Panc1 (cell line): ENCODE data around the gene ZDHHC14. TPM values are rescaled to one million over a fixed set of nuclear protein-coding genes. Genes with fewer than 3 reads are reported as not detected.

Experiments used
- ATAC-seq: fragments of 200-7000 bp; cut with Tn5 transposase; 2 replicates; pipeline ENCODE4 v1.9.1; 2020; ENCODE audit warnings: mild to moderate bottlenecking, moderate library complexity
- BruUV-seq: library from RNA; stranded (reverse); fragments of 400-500 nt; replicated peaks from 2 replicates; lab custom pipeline; 2021; lab: Mats Ljungman, UMichigan
- CTCF ChIA-PET: fragments of 300-600 bp; sonication (Branson Sonifier 250); formaldehyde crosslinking; loops from one replicate; lab custom pipeline; 2022; ENCODE audit warnings: antibody characterized with exemption; lab: Charles Lee
- POLR2A ChIA-PET: fragments of 300-600 bp; sonication (Branson Sonifier 250); formaldehyde crosslinking; loops from one replicate; lab custom pipeline; 2022; ENCODE audit warnings: antibody characterized with exemption; lab: Charles Lee
- DNase-seq: peaks from one replicate; pipeline ENCODE4 v3.0.0-alpha.2; 2010; ENCODE audit warnings: low read depth, low spot score
- H3K27ac ChIP-seq: 2 replicates; pipeline ENCODE4 v1.5.1; 2011; ENCODE audit warnings: mild to moderate bottlenecking, low read length, inconsistent platforms
- H3K27me3 ChIP-seq: fragments of 200-500 bp; sonication (Bioruptor generic); 2 replicates; pipeline ENCODE4 v1.6.0; 2014; ENCODE audit warnings: low read length, inconsistent platforms; ENCODE audit not compliant: control insufficient read depth, insufficient read depth
- H3K36me3 ChIP-seq: fragments of 200-500 bp; sonication (Bioruptor generic); 2 replicates; pipeline ENCODE4 v1.5.1; 2014; ENCODE audit warnings: inconsistent platforms, mild to moderate bottlenecking, low read length, moderate library complexity; ENCODE audit not compliant: control insufficient read depth, insufficient read depth
- H3K4me1 ChIP-seq: 2 replicates; pipeline ENCODE4 v1.5.1; 2011; ENCODE audit warnings: inconsistent platforms, mild to moderate bottlenecking, low read length, moderate library complexity; ENCODE audit not compliant: control insufficient read depth, insufficient read depth
- H3K4me3 ChIP-seq, 2 experiments: 2 replicates each; pipeline ENCODE4 v1.5.1; 2011 to 2012; ENCODE audit warnings: low read depth in 2 of 2, low read length in 2 of 2, mild to moderate bottlenecking in 2 of 2, inconsistent platforms in 1 of 2, moderate library complexity in 1 of 2
- H3K9me3 ChIP-seq: fragments of 200-500 bp; sonication (Bioruptor generic); 2 replicates; pipeline ENCODE4 v1.5.1; 2014; ENCODE audit warnings: low read depth, mild to moderate bottlenecking, inconsistent platforms, low read length, moderate library complexity; ENCODE audit not compliant: control insufficient read depth, insufficient read depth
- POLR2AphosphoS5 ChIP-seq: IDR thresholded peaks from 2 replicates; pipeline ENCODE4 v1.6.1; 2012; ENCODE audit warnings: mild to moderate bottlenecking, low read depth, low read length, moderate library complexity
- SIN3A ChIP-seq: IDR thresholded peaks from 2 replicates; pipeline ENCODE4 v1.6.1; 2012; ENCODE audit warnings: low read depth, mild to moderate bottlenecking, low read length, moderate library complexity, borderline replicate concordance; ENCODE audit not compliant: insufficient read depth
- TCF7L2 ChIP-seq: IDR thresholded peaks from 2 replicates; pipeline ENCODE4 v1.6.1; 2011; ENCODE audit warnings: mild to moderate bottlenecking, low read depth, low read length, inconsistent platforms
- in situ Hi-C: cut with HindIII; loops from 2 replicates; pipeline ENCODE4 v1.10.0; 2016; ENCODE audit warnings: low sequenced_read_pairs, low pct_unique_long_range_greater_than_20kb
- intact Hi-C: fragments of 100-400 bp; cut with micrococcal nuclease; formaldehyde crosslinking; loops from one replicate; pipeline ENCODE4 v1.10.0; 2022; ENCODE audit not compliant: unreplicated experiment
- total RNA-seq: library from RNA; stranded (reverse); gene quantifications from one replicate; pipeline ENCODE4 v1.2.1, GENCODE V29; 2021; ENCODE audit not compliant: unreplicated experiment
- TF ChIP-seq, protein P1 (sequence below): fragments of 450-650 bp; IDR thresholded peaks from 2 replicates; pipeline ENCODE4 v1.5.1; 2017; ENCODE audit warnings: mild to moderate bottlenecking
- TF ChIP-seq, protein P2 (sequence below), 2 experiments: IDR thresholded peaks; 2 replicates each; pipeline ENCODE4 v1.6.1; 2011 to 2012; ENCODE audit warnings: low read depth in 2 of 2, control low read depth in 1 of 2, low read length in 1 of 2, mild to moderate bottlenecking in 1 of 2, moderate library complexity in 1 of 2; ENCODE audit not compliant: insufficient read depth in 1 of 2

The ZDHHC14 gene
- total RNA-seq, 1 experiment from 2014 or later = 19.9 TPM

DNA sequence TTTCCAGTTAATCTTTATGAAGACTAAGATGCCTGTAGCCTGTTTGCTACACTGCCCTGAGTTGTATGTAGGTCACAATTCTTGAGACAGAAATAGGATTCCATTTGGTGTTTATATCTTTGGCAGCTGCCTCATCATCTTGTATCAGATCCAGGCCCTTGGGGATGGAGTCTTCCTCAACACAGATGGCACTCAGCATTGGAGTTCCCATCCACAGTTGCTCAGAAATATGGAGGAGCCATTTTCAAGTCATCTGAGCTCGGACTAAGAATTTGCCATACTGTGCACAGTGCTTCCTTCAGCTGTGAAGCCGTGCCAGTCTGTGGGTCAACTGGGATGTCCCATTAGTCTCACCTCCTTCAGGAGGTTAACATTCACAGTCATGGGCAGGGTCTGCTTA lies 156.6 kb downstream of the ZDHHC14 start:
- ATAC-seq (no peak), DNase-seq (no peak)
- ChIA-PET CTCF (no interaction called here), POLR2A (no interaction called here)
- BruUV-seq = no TSS peak
- H3K4me3 ChIP-seq = no peak overlapping the region
- TF ChIP-seq SIN3A (no peak), POLR2AphosphoS5 (no peak)
- intact Hi-C loops = no loop called here
- peaks cover 28% of the 10 kb centered on the region for H3K4me1 ChIP-seq
- H3K9me3 ChIP-seq = no peaks in the 10 kb centered on the region
- in situ Hi-C loops = no loop called here
- no peak overlapping the region for H3K27ac ChIP-seq
- no peaks in the 10 kb centered on the region for H3K36me3 ChIP-seq
- H3K27me3 ChIP-seq = no peaks in the 10 kb centered on the region

DNA sequence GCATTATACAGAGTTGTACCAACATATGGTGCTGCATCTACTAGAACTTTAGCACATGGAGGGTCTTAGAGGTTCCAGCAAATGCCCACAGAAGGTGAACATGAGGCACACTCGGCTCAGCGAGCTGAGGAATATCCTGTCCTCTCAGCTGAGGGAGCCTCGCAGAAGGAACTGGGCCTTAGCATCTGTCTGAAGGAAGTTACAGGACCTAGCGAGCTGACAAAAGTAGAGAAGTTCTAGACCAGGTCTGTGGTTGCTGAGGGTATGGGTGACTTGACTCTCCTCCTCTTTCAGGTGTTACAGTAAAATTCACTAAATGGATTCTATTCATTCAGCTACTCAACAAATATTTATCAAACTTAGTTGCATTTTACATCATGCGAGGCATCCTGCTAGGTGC lies 157.2 kb downstream of the ZDHHC14 start:
- no peaks in the 10 kb centered on the region for H3K27me3 ChIP-seq
- no peak for TF ChIP-seq POLR2AphosphoS5
- TF ChIP-seq, protein P1, sequence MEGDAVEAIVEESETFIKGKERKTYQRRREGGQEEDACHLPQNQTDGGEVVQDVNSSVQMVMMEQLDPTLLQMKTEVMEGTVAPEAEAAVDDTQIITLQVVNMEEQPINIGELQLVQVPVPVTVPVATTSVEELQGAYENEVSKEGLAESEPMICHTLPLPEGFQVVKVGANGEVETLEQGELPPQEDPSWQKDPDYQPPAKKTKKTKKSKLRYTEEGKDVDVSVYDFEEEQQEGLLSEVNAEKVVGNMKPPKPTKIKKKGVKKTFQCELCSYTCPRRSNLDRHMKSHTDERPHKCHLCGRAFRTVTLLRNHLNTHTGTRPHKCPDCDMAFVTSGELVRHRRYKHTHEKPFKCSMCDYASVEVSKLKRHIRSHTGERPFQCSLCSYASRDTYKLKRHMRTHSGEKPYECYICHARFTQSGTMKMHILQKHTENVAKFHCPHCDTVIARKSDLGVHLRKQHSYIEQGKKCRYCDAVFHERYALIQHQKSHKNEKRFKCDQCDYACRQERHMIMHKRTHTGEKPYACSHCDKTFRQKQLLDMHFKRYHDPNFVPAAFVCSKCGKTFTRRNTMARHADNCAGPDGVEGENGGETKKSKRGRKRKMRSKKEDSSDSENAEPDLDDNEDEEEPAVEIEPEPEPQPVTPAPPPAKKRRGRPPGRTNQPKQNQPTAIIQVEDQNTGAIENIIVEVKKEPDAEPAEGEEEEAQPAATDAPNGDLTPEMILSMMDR = no peak
- TF ChIP-seq, protein P2, sequence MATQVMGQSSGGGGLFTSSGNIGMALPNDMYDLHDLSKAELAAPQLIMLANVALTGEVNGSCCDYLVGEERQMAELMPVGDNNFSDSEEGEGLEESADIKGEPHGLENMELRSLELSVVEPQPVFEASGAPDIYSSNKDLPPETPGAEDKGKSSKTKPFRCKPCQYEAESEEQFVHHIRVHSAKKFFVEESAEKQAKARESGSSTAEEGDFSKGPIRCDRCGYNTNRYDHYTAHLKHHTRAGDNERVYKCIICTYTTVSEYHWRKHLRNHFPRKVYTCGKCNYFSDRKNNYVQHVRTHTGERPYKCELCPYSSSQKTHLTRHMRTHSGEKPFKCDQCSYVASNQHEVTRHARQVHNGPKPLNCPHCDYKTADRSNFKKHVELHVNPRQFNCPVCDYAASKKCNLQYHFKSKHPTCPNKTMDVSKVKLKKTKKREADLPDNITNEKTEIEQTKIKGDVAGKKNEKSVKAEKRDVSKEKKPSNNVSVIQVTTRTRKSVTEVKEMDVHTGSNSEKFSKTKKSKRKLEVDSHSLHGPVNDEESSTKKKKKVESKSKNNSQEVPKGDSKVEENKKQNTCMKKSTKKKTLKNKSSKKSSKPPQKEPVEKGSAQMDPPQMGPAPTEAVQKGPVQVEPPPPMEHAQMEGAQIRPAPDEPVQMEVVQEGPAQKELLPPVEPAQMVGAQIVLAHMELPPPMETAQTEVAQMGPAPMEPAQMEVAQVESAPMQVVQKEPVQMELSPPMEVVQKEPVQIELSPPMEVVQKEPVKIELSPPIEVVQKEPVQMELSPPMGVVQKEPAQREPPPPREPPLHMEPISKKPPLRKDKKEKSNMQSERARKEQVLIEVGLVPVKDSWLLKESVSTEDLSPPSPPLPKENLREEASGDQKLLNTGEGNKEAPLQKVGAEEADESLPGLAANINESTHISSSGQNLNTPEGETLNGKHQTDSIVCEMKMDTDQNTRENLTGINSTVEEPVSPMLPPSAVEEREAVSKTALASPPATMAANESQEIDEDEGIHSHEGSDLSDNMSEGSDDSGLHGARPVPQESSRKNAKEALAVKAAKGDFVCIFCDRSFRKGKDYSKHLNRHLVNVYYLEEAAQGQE (IDR thresholded peaks at IDR 0.05; ENCODE audit: insufficient read depth in 1 of 2, low read depth in 2 of 2, low read length in 1 of 2) = no peak
- no peak for TF ChIP-seq SIN3A
- no peak for TF ChIP-seq TCF7L2
- ChIA-PET CTCF (no interaction called here), POLR2A (no interaction called here)
- no TSS peak for BruUV-seq
- no peak overlapping the region for H3K4me3 ChIP-seq
- no peaks in the 10 kb centered on the region for H3K9me3 ChIP-seq
- in situ Hi-C loops = no loop called here
- intact Hi-C loops = no loop called here
- H3K4me1 ChIP-seq = peaks cover 24% of the 10 kb centered on the region
- no peak for DNase-seq
- H3K27ac ChIP-seq = no peak overlapping the region; the same call in 1 of the 2 replicates
- no peaks in the 10 kb centered on the region for H3K36me3 ChIP-seq
- no peak for ATAC-seq

DNA sequence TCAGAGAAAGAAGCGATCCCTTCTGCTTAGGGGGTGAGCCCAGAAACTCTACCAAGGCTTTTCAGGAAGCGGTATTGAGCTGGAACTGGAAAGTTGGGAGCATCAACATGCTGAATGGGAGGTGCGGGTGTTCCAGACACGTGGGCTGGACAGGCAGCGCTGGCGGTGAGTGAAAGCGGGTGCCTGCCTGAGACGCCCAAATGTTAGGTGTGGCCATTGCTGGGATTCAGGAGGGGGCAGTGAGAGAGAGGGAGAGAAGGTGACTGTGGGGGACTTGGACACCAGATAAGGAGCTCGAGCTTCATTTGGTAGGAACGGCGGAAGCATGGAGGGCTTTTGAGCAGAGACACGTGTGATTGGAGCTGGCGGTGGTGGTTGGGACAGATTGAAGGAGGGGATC lies 157.7 kb downstream of the ZDHHC14 start:
- Histone ChIP-seq H3K4me3 (no peak overlapping the region), H3K27ac (no peak overlapping the region), H3K4me1 (peaks cover 22% of the 10 kb centered on the region), H3K9me3 (no peaks in the 10 kb centered on the region), H3K36me3 (no peaks in the 10 kb centered on the region), H3K27me3 (no peaks in the 10 kb centered on the region)
- TF ChIP-seq POLR2AphosphoS5 = no peak
- TF ChIP-seq SIN3A = no peak
- TF ChIP-seq, protein P2 (IDR thresholded peaks at IDR 0.05; ENCODE audit: insufficient read depth in 1 of 2, low read depth in 2 of 2, low read length in 1 of 2) = no peak
- TF ChIP-seq, protein P1 = no peak
- no peak for TF ChIP-seq TCF7L2
- intact Hi-C loops (no loop called here), in situ Hi-C loops (no loop called here)
- ChIA-PET CTCF (interaction anchor here (0.6 kb wide), 1 partner anchor 779 kb away, joined by 3 read pairs; no protein-coding TSS in a partner anchor), POLR2A (no interaction called here)
- ATAC-seq = no peak
- no peak for DNase-seq
- no TSS peak for BruUV-seq
